ENCODE measurements around the gene TTC7B. TPM values are rescaled to one million over a fixed set of nuclear protein-coding genes. Genes with fewer than 3 reads are reported as not detected.

TTC7B gene
- total RNA-seq, 2 donors from 2014 or later = 25.0 to 40.7 TPM

DNA sequence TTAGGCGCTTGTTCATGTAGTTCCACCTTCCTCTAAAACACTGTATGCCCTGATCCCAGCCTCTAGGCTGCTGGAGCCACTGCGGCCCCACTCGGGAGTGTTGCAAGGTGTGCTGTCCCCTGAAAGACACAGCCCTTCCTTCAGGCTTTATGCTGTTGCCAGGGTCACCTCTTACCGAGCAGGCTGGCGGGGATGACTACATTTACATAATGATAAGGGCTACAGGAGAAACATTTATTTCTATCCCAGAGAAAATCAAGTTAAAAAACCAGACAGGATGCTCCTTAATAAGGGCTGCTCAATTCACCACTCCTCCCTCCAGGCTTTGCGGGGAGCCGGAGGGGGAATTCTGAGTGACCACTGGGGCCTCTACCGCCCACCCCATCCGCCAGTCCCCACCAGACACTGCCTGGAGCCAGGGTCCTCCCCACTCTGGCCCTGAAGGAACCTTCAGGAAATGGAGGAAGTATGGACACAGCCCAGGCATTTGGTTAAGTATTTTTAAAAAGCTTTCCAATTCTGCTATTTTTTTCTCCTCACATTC, 200.6 kb downstream of the TTC7B start:
- no peak for DNase-seq (ENCODE audit: low spot score)
- H3K4me1 ChIP-seq (replicated peaks) = peaks cover 5% of the 10 kb centered on the region
- H3K4me3 ChIP-seq = no peak overlapping the region
- intact Hi-C loops (cut with DNase I) = no loop called here
- no peak overlapping the region for H3K27ac ChIP-seq
- WGBS = 88% methylated on average over 9 of the region's 9 CpGs
- no peaks in the 10 kb centered on the region for H3K27me3 ChIP-seq (replicated peaks; ENCODE audit: insufficient read depth)
- TF ChIP-seq, protein P1, sequence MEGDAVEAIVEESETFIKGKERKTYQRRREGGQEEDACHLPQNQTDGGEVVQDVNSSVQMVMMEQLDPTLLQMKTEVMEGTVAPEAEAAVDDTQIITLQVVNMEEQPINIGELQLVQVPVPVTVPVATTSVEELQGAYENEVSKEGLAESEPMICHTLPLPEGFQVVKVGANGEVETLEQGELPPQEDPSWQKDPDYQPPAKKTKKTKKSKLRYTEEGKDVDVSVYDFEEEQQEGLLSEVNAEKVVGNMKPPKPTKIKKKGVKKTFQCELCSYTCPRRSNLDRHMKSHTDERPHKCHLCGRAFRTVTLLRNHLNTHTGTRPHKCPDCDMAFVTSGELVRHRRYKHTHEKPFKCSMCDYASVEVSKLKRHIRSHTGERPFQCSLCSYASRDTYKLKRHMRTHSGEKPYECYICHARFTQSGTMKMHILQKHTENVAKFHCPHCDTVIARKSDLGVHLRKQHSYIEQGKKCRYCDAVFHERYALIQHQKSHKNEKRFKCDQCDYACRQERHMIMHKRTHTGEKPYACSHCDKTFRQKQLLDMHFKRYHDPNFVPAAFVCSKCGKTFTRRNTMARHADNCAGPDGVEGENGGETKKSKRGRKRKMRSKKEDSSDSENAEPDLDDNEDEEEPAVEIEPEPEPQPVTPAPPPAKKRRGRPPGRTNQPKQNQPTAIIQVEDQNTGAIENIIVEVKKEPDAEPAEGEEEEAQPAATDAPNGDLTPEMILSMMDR (IDR thresholded peaks at IDR 0.05) = no peak
- TF ChIP-seq POLR2AphosphoS5 (IDR thresholded peaks at IDR 0.05) (no peak), POLR2A (IDR thresholded peaks at IDR 0.05) (no peak)
- H3K36me3 ChIP-seq = no peaks in the 10 kb centered on the region
- no peaks in the 10 kb centered on the region for H3K9me3 ChIP-seq

- no peaks in the 10 kb centered on the region for H3K9me3 ChIP-seq
- intact Hi-C loops (cut with DNase I) = no loop called here
- peaks cover 5% of the 10 kb centered on the region for H3K4me1 ChIP-seq (replicated peaks)
- no peak for TF ChIP-seq POLR2AphosphoS5 (IDR thresholded peaks at IDR 0.05)
- TF ChIP-seq POLR2A (IDR thresholded peaks at IDR 0.05) = no peak
- TF ChIP-seq, protein P1 (IDR thresholded peaks at IDR 0.05) = no peak
- no peak for DNase-seq (ENCODE audit: low spot score)
- H3K27ac ChIP-seq = no peak overlapping the region
- no peak overlapping the region for H3K4me3 ChIP-seq
- WGBS = 84% methylated on average over 10 of the region's 10 CpGs
- no peaks in the 10 kb centered on the region for H3K27me3 ChIP-seq (replicated peaks; ENCODE audit: insufficient read depth)
- no peaks in the 10 kb centered on the region for H3K36me3 ChIP-seq
Measured at GRCh38 chr14:90614696-90615516, 201.3 kb downstream of the TTC7B start.

- H3K36me3 ChIP-seq = no peaks in the 10 kb centered on the region
- intact Hi-C loops (cut with DNase I) = no loop called here
- H3K4me1 ChIP-seq (replicated peaks) = peaks cover 5% of the 10 kb centered on the region
- 91% methylated on average over 4 of the region's 4 CpGs for WGBS
- no peak for TF ChIP-seq POLR2AphosphoS5 (IDR thresholded peaks at IDR 0.05)
- no peak for TF ChIP-seq POLR2A (IDR thresholded peaks at IDR 0.05)
- TF ChIP-seq, protein P1 (IDR thresholded peaks at IDR 0.05) = no peak
- no peaks in the 10 kb centered on the region for H3K27me3 ChIP-seq (replicated peaks; ENCODE audit: insufficient read depth)
- no peak overlapping the region for H3K27ac ChIP-seq
- no peaks in the 10 kb centered on the region for H3K9me3 ChIP-seq
- DNase-seq (ENCODE audit: low spot score) = no peak
- H3K4me3 ChIP-seq = no peak overlapping the region
Measured at GRCh38 chr14:90613997-90614396, 202.2 kb downstream of the TTC7B start.

GRCh38 chr14:90613453-90613852, 202.8 kb downstream of the TTC7B start:
- Histone ChIP-seq H3K27me3 (replicated peaks; ENCODE audit: insufficient read depth) (no peaks in the 10 kb centered on the region), H3K4me3 (no peak overlapping the region), H3K4me1 (replicated peaks) (peaks cover 5% of the 10 kb centered on the region), H3K27ac (no peak overlapping the region), H3K9me3 (no peaks in the 10 kb centered on the region), H3K36me3 (no peaks in the 10 kb centered on the region)
- 95% methylated on average over 3 of the region's 3 CpGs for WGBS
- intact Hi-C loops (cut with DNase I) = no loop called here
- TF ChIP-seq POLR2A (IDR thresholded peaks at IDR 0.05) (no peak), POLR2AphosphoS5 (IDR thresholded peaks at IDR 0.05) (no peak)
- TF ChIP-seq, protein P1 (IDR thresholded peaks at IDR 0.05) = no peak
- no peak for DNase-seq (ENCODE audit: low spot score)

GRCh38 chr14:90612801-90613200, 203.4 kb downstream of the TTC7B start:
- Histone ChIP-seq H3K27me3 (replicated peaks; ENCODE audit: insufficient read depth) (no peaks in the 10 kb centered on the region), H3K27ac (no peak overlapping the region), H3K4me1 (replicated peaks) (peaks cover 5% of the 10 kb centered on the region), H3K9me3 (no peaks in the 10 kb centered on the region), H3K4me3 (no peak overlapping the region), H3K36me3 (no peaks in the 10 kb centered on the region)
- TF ChIP-seq, protein P1 (IDR thresholded peaks at IDR 0.05) = no peak
- TF ChIP-seq POLR2A (IDR thresholded peaks at IDR 0.05) (no peak), POLR2AphosphoS5 (IDR thresholded peaks at IDR 0.05) (no peak)
- 90% methylated on average over 3 of the region's 3 CpGs for WGBS
- no peak for DNase-seq (ENCODE audit: low spot score)
- intact Hi-C loops (cut with DNase I) = no loop called here

All from prostate gland (tissue), 2 donors.